WTC11 (cell line): ENCODE results near the gene FAM53A. TPM values are rescaled to one million over a fixed set of nuclear protein-coding genes. Genes with fewer than 3 reads are reported as not detected.

Experiments
- ATAC-seq: fragments of 200-7000 bp; cut with Tn5 transposase; 2 replicates; pipeline ENCODE4 v1.10.0; 2021; ENCODE audit warnings: mild to moderate bottlenecking, moderate library complexity
- CTCF ChIA-PET: fragments of 300-600 bp; sonication (Branson Sonifier 250); formaldehyde crosslinking; loops from one replicate; lab custom pipeline; 2021; ENCODE audit warnings: antibody characterized with exemption; lab: Charles Lee
- POLR2A ChIA-PET: fragments of 350-600 bp; sonication (Branson Sonifier 250); formaldehyde crosslinking; loops from one replicate; lab custom pipeline; 2021; ENCODE audit warnings: antibody characterized with exemption; lab: Charles Lee
- DNase-seq: peaks from one replicate; pipeline ENCODE4 v3.0.0; 2021; ENCODE audit warnings: low spot score
- H3K27ac Mint-ChIP-seq: 2 replicates; pipeline ENCODE4 v1.8.0; 2021; ENCODE audit warnings: mixed read lengths
- H3K27me3 Mint-ChIP-seq: 2 replicates; pipeline ENCODE4 v1.8.0; 2021; ENCODE audit warnings: low read depth, mild to moderate bottlenecking, moderate library complexity, mixed read lengths
- H3K36me3 Mint-ChIP-seq: 2 replicates; pipeline ENCODE4 v1.8.0; 2021; ENCODE audit warnings: mixed read lengths
- H3K4me1 Mint-ChIP-seq: 2 replicates; pipeline ENCODE4 v1.8.0; 2022; ENCODE audit warnings: mixed read lengths
- H3K4me3 Mint-ChIP-seq: 2 replicates; pipeline ENCODE4 v1.8.0; 2021; ENCODE audit warnings: mild to moderate bottlenecking, moderate library complexity, mixed read lengths
- H3K9me3 Mint-ChIP-seq: 2 replicates; pipeline ENCODE4 v1.8.0; 2021; ENCODE audit warnings: mixed read lengths
- ATF1 ChIP-seq: sonication (generic); formaldehyde crosslinking; IDR thresholded peaks from 2 replicates; pipeline ENCODE4 v1.8.1; 2023; ENCODE audit warnings: mild to moderate bottlenecking, moderate library complexity, missing genetic modification reagents
- ATF6 ChIP-seq: sonication (generic); formaldehyde crosslinking; IDR thresholded peaks from 2 replicates; pipeline ENCODE4 v1.8.1; 2023; ENCODE audit warnings: mild to moderate bottlenecking, missing genetic modification reagents
- CBFB ChIP-seq: sonication (generic); formaldehyde crosslinking; IDR thresholded peaks from 2 replicates; pipeline ENCODE4 v1.8.1; 2022; ENCODE audit warnings: mild to moderate bottlenecking, low read depth, missing genetic modification reagents
- E2F5 ChIP-seq: sonication (generic); formaldehyde crosslinking; IDR thresholded peaks from 2 replicates; pipeline ENCODE4 v1.8.1; 2022; ENCODE audit warnings: mild to moderate bottlenecking, moderate library complexity, missing genetic modification reagents
- EMX1 ChIP-seq: fragments of 250-450 bp; sonication (Bioruptor Pico); IDR thresholded peaks from 2 replicates; pipeline ENCODE4 v1.8.0; 2021; ENCODE audit warnings: mild to moderate bottlenecking
- FOXP1 ChIP-seq: sonication (generic); formaldehyde crosslinking; IDR thresholded peaks from 2 replicates; pipeline ENCODE4 v1.8.0; 2022; ENCODE audit warnings: missing genetic modification reagents, mild to moderate bottlenecking, moderate library complexity, borderline replicate concordance
- IRF2 ChIP-seq: sonication (generic); formaldehyde crosslinking; IDR thresholded peaks from 2 replicates; pipeline ENCODE4 v1.8.0; 2022; ENCODE audit warnings: low read depth, missing genetic modification reagents, borderline replicate concordance
- JAZF1 ChIP-seq: fragments of 250-450 bp; sonication (Bioruptor Pico); IDR thresholded peaks from 2 replicates; pipeline ENCODE4 v1.9.0; 2021; ENCODE audit warnings: moderate library complexity, mild to moderate bottlenecking, inconsistent platforms
- KAT7 ChIP-seq: sonication (generic); formaldehyde crosslinking; IDR thresholded peaks from 2 replicates; pipeline ENCODE4 v1.8.1; 2023; ENCODE audit warnings: missing genetic modification reagents, mild to moderate bottlenecking, borderline replicate concordance
- NFE2L1 ChIP-seq: sonication (generic); formaldehyde crosslinking; IDR thresholded peaks from 2 replicates; pipeline ENCODE4 v1.8.1; 2023; ENCODE audit warnings: missing genetic modification reagents
- NFYB ChIP-seq: sonication (generic); formaldehyde crosslinking; conservative IDR thresholded peaks from 2 replicates; pipeline ENCODE4 v1.8.0; 2022; ENCODE audit warnings: low read depth, missing genetic modification reagents
- SMAD3 ChIP-seq: sonication (generic); formaldehyde crosslinking; IDR thresholded peaks from 2 replicates; pipeline ENCODE4 v1.8.0; 2022; ENCODE audit warnings: missing genetic modification reagents, mild to moderate bottlenecking, borderline replicate concordance
- SMAD4 ChIP-seq: sonication (generic); formaldehyde crosslinking; IDR thresholded peaks from 2 replicates; pipeline ENCODE4 v1.8.0; 2022; ENCODE audit warnings: mild to moderate bottlenecking, missing genetic modification reagents
- SP1 ChIP-seq: sonication (generic); formaldehyde crosslinking; conservative IDR thresholded peaks from 2 replicates; pipeline ENCODE4 v1.8.1; 2022; ENCODE audit warnings: missing genetic modification reagents
- TCF7 ChIP-seq: sonication (generic); formaldehyde crosslinking; IDR thresholded peaks from 2 replicates; pipeline ENCODE4 v1.8.0; 2022; ENCODE audit warnings: mild to moderate bottlenecking, low read depth, missing genetic modification reagents, moderate library complexity
- ZNF138 ChIP-seq: sonication (generic); formaldehyde crosslinking; conservative IDR thresholded peaks from 2 replicates; pipeline ENCODE4 v1.8.1; 2022; ENCODE audit warnings: mild to moderate bottlenecking, moderate library complexity, missing genetic modification reagents
- ZNF219 ChIP-seq: sonication (generic); formaldehyde crosslinking; IDR thresholded peaks from 2 replicates; pipeline ENCODE4 v1.8.0; 2023; ENCODE audit warnings: missing genetic modification reagents, mild to moderate bottlenecking, borderline replicate concordance
- ZNF396 ChIP-seq: fragments of 250-450 bp; sonication (Bioruptor Pico); IDR thresholded peaks from 2 replicates; pipeline ENCODE4 v1.8.0; 2021; ENCODE audit warnings: mild to moderate bottlenecking, moderate library complexity, borderline replicate concordance
- ZNF423 ChIP-seq: fragments of 250-450 bp; sonication (Bioruptor Pico); IDR thresholded peaks from 2 replicates; pipeline ENCODE4 v2.1.2; 2022; ENCODE audit warnings: mild to moderate bottlenecking, moderate library complexity
- total RNA-seq: library from RNA; stranded (reverse); gene quantifications from 3 replicates; pipeline ENCODE4 v1.2.3, GENCODE V29; 2021
- TF ChIP-seq, protein P1 (sequence below): sonication (generic); formaldehyde crosslinking; conservative IDR thresholded peaks from 2 replicates; pipeline ENCODE4 v1.8.1; 2023; ENCODE audit warnings: mild to moderate bottlenecking, low read depth, missing genetic modification reagents, moderate library complexity
- TF ChIP-seq, protein P2 (sequence below): fragments of 250-450 bp; sonication (Bioruptor Pico); IDR thresholded peaks from 2 replicates; pipeline ENCODE4 v1.9.0; 2021; ENCODE audit warnings: moderate library complexity, mild to moderate bottlenecking, inconsistent platforms, borderline replicate concordance
- TF ChIP-seq, protein P3 (sequence below): sonication (generic); formaldehyde crosslinking; IDR thresholded peaks from 2 replicates; pipeline ENCODE4 v1.8.1; 2023; ENCODE audit warnings: mild to moderate bottlenecking, missing genetic modification reagents, borderline replicate concordance

Gene FAM53A
- total RNA-seq, 1 experiment from 2014 or later: 2.9 TPM

GRCh38 chr4:1678244-1678643, 5.9 kb downstream of the FAM53A start:
- ChIA-PET CTCF (no interaction called here), POLR2A (no interaction called here)
- peaks cover 6% of the 10 kb centered on the region for H3K4me1 Mint-ChIP-seq
- no peaks in the 10 kb centered on the region for H3K9me3 Mint-ChIP-seq
- no peak overlapping the region for H3K4me3 Mint-ChIP-seq
- H3K27ac Mint-ChIP-seq: no peak overlapping the region
- peaks cover 22% of the 10 kb centered on the region for H3K27me3 Mint-ChIP-seq
- TF ChIP-seq SMAD4 (CRISPR knock-in tag) (no peak), ATF6 (CRISPR knock-in tag) (no peak), SP1 (no peak), ZNF423 (CRISPR knock-in tag) (no peak), ZNF219 (CRISPR knock-in tag) (no peak), ZNF138 (CRISPR knock-in tag) (no peak), NFYB (CRISPR knock-in tag) (no peak), JAZF1 (CRISPR knock-in tag) (no peak)
- TF ChIP-seq, protein P1, sequence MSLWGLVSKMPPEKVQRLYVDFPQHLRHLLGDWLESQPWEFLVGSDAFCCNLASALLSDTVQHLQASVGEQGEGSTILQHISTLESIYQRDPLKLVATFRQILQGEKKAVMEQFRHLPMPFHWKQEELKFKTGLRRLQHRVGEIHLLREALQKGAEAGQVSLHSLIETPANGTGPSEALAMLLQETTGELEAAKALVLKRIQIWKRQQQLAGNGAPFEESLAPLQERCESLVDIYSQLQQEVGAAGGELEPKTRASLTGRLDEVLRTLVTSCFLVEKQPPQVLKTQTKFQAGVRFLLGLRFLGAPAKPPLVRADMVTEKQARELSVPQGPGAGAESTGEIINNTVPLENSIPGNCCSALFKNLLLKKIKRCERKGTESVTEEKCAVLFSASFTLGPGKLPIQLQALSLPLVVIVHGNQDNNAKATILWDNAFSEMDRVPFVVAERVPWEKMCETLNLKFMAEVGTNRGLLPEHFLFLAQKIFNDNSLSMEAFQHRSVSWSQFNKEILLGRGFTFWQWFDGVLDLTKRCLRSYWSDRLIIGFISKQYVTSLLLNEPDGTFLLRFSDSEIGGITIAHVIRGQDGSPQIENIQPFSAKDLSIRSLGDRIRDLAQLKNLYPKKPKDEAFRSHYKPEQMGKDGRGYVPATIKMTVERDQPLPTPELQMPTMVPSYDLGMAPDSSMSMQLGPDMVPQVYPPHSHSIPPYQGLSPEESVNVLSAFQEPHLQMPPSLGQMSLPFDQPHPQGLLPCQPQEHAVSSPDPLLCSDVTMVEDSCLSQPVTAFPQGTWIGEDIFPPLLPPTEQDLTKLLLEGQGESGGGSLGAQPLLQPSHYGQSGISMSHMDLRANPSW (CRISPR knock-in tag): no peak
- TF ChIP-seq, protein P2, sequence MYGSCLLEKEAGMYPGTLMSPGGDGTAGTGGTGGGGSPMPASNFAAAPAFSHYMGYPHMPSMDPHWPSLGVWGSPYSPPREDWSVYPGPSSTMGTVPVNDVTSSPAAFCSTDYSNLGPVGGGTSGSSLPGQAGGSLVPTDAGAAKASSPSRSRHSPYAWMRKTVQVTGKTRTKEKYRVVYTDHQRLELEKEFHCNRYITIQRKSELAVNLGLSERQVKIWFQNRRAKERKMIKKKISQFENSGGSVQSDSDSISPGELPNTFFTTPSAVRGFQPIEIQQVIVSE (CRISPR knock-in tag): no peak
- no peak for DNase-seq
- no peak for ATAC-seq
- no peaks in the 10 kb centered on the region for H3K36me3 Mint-ChIP-seq

DNA sequence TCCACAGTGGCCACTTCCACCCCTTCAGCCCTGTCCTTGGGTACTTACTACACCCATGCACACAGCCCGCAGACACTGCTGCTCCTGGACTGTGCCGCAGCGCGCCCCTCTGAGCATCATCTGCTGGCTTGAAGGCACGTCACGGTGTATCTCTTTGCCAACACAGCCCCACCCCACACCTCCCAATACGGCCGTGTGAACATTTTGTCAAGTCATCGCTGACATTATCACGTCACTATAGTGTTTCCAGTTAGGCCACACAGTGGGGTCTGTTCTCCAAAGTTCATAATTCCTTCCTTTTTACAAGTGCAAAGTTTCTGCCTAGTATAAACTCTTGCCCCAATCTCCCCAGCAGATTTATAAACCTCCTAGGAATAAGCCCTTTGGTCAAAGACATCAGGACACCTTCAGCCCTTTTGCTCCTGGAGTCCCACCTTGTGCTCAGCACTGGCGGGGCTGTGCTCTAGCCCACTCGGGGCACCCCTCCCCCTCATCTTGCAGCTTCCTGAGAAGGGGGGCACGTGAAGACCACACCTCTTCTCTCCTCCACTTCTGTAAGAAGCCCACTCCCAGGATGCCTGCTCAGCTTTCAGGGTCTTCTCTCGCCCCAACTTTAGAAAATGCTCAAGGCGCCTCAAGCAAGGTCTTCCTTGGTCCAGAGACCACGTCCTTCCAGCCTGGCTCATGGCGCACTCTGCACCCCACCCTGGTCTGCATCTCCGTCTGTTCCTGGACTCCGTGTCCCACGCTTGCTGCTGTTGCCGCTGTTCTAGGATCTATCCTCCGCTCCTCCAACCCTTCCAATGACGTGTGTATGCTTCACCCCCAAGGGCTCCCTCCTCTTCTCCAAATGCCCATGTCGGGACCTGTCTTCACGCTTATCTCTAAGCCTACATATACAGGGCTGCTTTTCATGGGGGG, 7.2 kb downstream of the FAM53A start:
- no peak overlapping the region for H3K27ac Mint-ChIP-seq
- no peak for TF ChIP-seq ZNF219 (CRISPR knock-in tag)
- no peak for TF ChIP-seq ATF1
- no peak for TF ChIP-seq EMX1 (CRISPR knock-in tag)
- TF ChIP-seq ZNF396 (CRISPR knock-in tag): no peak
- TF ChIP-seq KAT7 (CRISPR knock-in tag): no peak
- TF ChIP-seq, protein P3, sequence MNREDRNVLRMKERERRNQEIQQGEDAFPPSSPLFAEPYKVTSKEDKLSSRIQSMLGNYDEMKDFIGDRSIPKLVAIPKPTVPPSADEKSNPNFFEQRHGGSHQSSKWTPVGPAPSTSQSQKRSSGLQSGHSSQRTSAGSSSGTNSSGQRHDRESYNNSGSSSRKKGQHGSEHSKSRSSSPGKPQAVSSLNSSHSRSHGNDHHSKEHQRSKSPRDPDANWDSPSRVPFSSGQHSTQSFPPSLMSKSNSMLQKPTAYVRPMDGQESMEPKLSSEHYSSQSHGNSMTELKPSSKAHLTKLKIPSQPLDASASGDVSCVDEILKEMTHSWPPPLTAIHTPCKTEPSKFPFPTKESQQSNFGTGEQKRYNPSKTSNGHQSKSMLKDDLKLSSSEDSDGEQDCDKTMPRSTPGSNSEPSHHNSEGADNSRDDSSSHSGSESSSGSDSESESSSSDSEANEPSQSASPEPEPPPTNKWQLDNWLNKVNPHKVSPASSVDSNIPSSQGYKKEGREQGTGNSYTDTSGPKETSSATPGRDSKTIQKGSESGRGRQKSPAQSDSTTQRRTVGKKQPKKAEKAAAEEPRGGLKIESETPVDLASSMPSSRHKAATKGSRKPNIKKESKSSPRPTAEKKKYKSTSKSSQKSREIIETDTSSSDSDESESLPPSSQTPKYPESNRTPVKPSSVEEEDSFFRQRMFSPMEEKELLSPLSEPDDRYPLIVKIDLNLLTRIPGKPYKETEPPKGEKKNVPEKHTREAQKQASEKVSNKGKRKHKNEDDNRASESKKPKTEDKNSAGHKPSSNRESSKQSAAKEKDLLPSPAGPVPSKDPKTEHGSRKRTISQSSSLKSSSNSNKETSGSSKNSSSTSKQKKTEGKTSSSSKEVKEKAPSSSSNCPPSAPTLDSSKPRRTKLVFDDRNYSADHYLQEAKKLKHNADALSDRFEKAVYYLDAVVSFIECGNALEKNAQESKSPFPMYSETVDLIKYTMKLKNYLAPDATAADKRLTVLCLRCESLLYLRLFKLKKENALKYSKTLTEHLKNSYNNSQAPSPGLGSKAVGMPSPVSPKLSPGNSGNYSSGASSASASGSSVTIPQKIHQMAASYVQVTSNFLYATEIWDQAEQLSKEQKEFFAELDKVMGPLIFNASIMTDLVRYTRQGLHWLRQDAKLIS: no peak
- no peak for TF ChIP-seq CBFB (CRISPR knock-in tag)
- TF ChIP-seq IRF2 (CRISPR knock-in tag): no peak
- TF ChIP-seq FOXP1 (CRISPR knock-in tag): no peak
- TF ChIP-seq SMAD3 (CRISPR knock-in tag): no peak
- TF ChIP-seq NFE2L1 (CRISPR knock-in tag): no peak
- TF ChIP-seq TCF7 (CRISPR knock-in tag): no peak
- no peak for TF ChIP-seq E2F5 (CRISPR knock-in tag)

More for the DNA sequence above, 7.2 kb downstream of the FAM53A start:
- ChIA-PET POLR2A (no interaction called here), CTCF (no interaction called here)
- no peak for ATAC-seq
- H3K4me1 Mint-ChIP-seq: no peaks in the 10 kb centered on the region; the same call in 1 of the 2 replicates
- no peak for DNase-seq
- no peaks in the 10 kb centered on the region for H3K9me3 Mint-ChIP-seq
- no peak overlapping the region for H3K4me3 Mint-ChIP-seq
- H3K27me3 Mint-ChIP-seq: peaks cover 10% of the 10 kb centered on the region; the same call in 1 of the 2 replicates
- H3K36me3 Mint-ChIP-seq: no peaks in the 10 kb centered on the region
